C4-2B (cell line): ENCODE data around the gene UNC13B.

ENCODE experiments used
- H3K27ac ChIP-seq: fragments of 450-650 bp; 2 replicates; pipeline ENCODE4 v1.5.1; 2017
- CTCF ChIP-seq: fragments of 450-650 bp; conservative IDR thresholded peaks from 2 replicates; pipeline ENCODE4 v1.5.1; 2017; ENCODE audit warnings: mild to moderate bottlenecking
- ZFX ChIP-seq: fragments of 450-650 bp; IDR thresholded peaks from 2 replicates; pipeline ENCODE4 v1.6.1; 2017

UNC13B gene

GRCh38 chr9:35424356-35425352, 262.8 kb downstream of the UNC13B start:
- no peak overlapping the region for H3K27ac ChIP-seq
- no peak for TF ChIP-seq CTCF
- TF ChIP-seq ZFX, result no peak

GRCh38 chr9:35426627-35427026, 264.8 kb downstream of the UNC13B start:
- H3K27ac ChIP-seq, result no peak overlapping the region
- TF ChIP-seq CTCF, result no peak
- TF ChIP-seq ZFX, result no peak

GRCh38 chr9:35431467-35431866, 269.7 kb downstream of the UNC13B start:
- TF ChIP-seq CTCF, result no peak
- TF ChIP-seq ZFX, result no peak
- no peak overlapping the region for H3K27ac ChIP-seq

- H3K27ac ChIP-seq, result no peak overlapping the region
- TF ChIP-seq CTCF (no peak), ZFX (no peak)
Measured at GRCh38 chr9:35432076-35432475, 270.3 kb downstream of the UNC13B start.

GRCh38 chr9:35436933-35437332, 275.1 kb downstream of the UNC13B start:
- TF ChIP-seq CTCF (no peak), ZFX (no peak)
- no peak overlapping the region for H3K27ac ChIP-seq

- H3K27ac ChIP-seq, result no peak overlapping the region
- TF ChIP-seq ZFX, result no peak
- no peak for TF ChIP-seq CTCF
Measured at GRCh38 chr9:35446012-35446411, 284.2 kb downstream of the UNC13B start.

- TF ChIP-seq ZFX (no peak), CTCF (no peak)
- H3K27ac ChIP-seq, result no peak overlapping the region
Measured at GRCh38 chr9:35448496-35448895, 286.7 kb downstream of the UNC13B start.
